ENCODE data around the gene ALDH3B1. TPM values are rescaled to one million over a fixed set of nuclear protein-coding genes. Genes with fewer than 3 reads are reported as not detected.
A peak's percentile ranks its signal among the peaks of the same experiment; 100 is the strongest.

Gene ALDH3B1
- total RNA-seq, 1 donor from 2014 or later: 1.7 TPM

GRCh38 chr11:68017980-68018729, 8.0 kb downstream of the ALDH3B1 start:
- H3K36me3 Mint-ChIP-seq: no peaks in the 10 kb centered on the region
- no peak for DNase-seq (ENCODE audit: extremely low spot score, unreplicated experiment)
- no peaks in the 10 kb centered on the region for H3K27me3 Mint-ChIP-seq
- H3K4me1 Mint-ChIP-seq (ENCODE audit: unreplicated experiment): peaks cover 29% of the 10 kb centered on the region
- H3K4me3 Mint-ChIP-seq: no peak overlapping the region
- TF ChIP-seq, protein P1, sequence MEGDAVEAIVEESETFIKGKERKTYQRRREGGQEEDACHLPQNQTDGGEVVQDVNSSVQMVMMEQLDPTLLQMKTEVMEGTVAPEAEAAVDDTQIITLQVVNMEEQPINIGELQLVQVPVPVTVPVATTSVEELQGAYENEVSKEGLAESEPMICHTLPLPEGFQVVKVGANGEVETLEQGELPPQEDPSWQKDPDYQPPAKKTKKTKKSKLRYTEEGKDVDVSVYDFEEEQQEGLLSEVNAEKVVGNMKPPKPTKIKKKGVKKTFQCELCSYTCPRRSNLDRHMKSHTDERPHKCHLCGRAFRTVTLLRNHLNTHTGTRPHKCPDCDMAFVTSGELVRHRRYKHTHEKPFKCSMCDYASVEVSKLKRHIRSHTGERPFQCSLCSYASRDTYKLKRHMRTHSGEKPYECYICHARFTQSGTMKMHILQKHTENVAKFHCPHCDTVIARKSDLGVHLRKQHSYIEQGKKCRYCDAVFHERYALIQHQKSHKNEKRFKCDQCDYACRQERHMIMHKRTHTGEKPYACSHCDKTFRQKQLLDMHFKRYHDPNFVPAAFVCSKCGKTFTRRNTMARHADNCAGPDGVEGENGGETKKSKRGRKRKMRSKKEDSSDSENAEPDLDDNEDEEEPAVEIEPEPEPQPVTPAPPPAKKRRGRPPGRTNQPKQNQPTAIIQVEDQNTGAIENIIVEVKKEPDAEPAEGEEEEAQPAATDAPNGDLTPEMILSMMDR (conservative IDR thresholded peaks at IDR 0.05): no peak
- no peaks in the 10 kb centered on the region for H3K9me3 Mint-ChIP-seq
- peak overlapping the region; percentile 27 for H3K27ac Mint-ChIP-seq

DNA sequence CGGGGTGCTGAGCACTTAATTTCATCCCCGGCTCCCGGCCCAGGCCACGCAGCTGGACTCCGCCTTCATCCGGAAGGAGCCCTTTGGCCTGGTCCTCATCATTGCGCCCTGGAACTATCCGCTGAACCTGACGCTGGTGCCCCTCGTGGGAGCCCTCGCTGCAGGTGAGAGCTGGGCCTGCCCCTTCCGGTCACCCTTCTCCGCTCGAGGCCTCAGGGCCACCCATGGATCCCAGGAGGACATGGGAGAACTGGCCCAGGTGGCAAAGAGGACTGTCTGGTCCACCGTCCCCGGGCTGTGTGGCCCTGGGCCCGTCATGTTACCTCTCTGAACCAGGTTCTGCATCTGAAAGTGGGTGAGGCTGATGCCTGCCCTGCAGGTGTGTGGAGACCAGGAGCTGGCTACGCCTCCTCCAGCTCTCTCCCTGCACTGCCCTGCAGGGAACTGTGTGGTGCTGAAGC, 8.6 kb downstream of the ALDH3B1 start:
- no peaks in the 10 kb centered on the region for H3K9me3 Mint-ChIP-seq
- TF ChIP-seq, protein P1 (conservative IDR thresholded peaks at IDR 0.05): no peak
- H3K27me3 Mint-ChIP-seq: no peaks in the 10 kb centered on the region
- H3K27ac Mint-ChIP-seq: no peak overlapping the region
- DNase-seq (ENCODE audit: extremely low spot score, unreplicated experiment): no peak
- H3K36me3 Mint-ChIP-seq: no peaks in the 10 kb centered on the region
- peaks cover 25% of the 10 kb centered on the region for H3K4me1 Mint-ChIP-seq (ENCODE audit: unreplicated experiment)
- no peak overlapping the region for H3K4me3 Mint-ChIP-seq

DNA sequence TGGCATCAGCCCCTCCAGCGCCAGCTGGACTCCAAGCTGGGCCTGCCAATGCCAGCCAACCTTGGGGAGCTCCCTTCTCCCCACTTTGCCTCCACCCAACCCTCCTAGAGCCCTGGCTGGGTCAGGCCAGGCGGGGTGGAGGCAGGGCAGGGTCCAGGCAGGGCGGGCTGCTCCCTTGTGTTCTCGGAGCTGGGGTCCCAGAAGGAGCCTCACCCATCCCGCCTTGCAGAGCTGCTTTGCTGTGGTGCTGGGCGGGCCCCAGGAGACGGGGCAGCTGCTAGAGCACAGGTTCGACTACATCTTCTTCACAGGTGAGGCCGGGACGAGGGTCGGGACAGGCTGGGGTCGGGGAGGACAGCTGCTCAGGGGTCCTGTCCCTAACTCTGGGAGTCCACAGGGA, 9.4 kb downstream of the ALDH3B1 start:
- Mint-ChIP-seq H3K4me3 (no peak overlapping the region), H3K27me3 (no peaks in the 10 kb centered on the region), H3K9me3 (no peaks in the 10 kb centered on the region), H3K4me1 (ENCODE audit: unreplicated experiment) (peaks cover 21% of the 10 kb centered on the region), H3K36me3 (peaks cover 2% of the 10 kb centered on the region), H3K27ac (no peak overlapping the region)
- DNase-seq (ENCODE audit: extremely low spot score, unreplicated experiment): no peak
- TF ChIP-seq, protein P1 (conservative IDR thresholded peaks at IDR 0.05): no peak

DNA sequence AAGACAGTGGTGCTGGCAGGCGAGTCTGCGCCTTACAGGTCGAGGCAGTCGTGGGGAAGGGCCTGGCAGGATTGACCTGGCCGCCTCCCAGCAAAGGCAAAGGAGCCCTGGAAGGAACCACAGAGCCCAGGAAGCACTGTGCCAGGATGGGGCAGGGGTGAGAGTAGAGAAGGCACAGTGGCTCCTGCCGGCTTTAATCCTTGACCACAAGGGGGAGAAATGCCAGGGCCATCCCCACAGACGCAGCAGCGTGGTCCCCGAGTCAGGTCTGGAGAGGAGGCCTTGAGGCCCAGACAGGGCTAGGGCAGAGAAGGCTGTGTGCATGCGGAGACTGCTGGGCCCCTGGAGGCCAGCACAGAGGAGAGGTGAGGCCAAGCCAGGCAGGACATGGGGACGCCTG, 10.4 kb downstream of the ALDH3B1 start:
- Mint-ChIP-seq H3K27ac (no peak overlapping the region), H3K9me3 (peaks cover 5% of the 10 kb centered on the region), H3K4me3 (no peak overlapping the region), H3K4me1 (ENCODE audit: unreplicated experiment) (peaks cover 21% of the 10 kb centered on the region), H3K36me3 (peaks cover 9% of the 10 kb centered on the region), H3K27me3 (no peaks in the 10 kb centered on the region)
- no peak for DNase-seq (ENCODE audit: extremely low spot score, unreplicated experiment)
- TF ChIP-seq, protein P1 (conservative IDR thresholded peaks at IDR 0.05): peak; percentile 59

- TF ChIP-seq, protein P1 (conservative IDR thresholded peaks at IDR 0.05): peak; percentile 46
- no peak overlapping the region for H3K4me3 Mint-ChIP-seq
- no peaks in the 10 kb centered on the region for H3K27me3 Mint-ChIP-seq
- peaks cover 5% of the 10 kb centered on the region for H3K9me3 Mint-ChIP-seq
- H3K4me1 Mint-ChIP-seq (ENCODE audit: unreplicated experiment): peaks cover 21% of the 10 kb centered on the region
- peaks cover 13% of the 10 kb centered on the region for H3K36me3 Mint-ChIP-seq
- no peak overlapping the region for H3K27ac Mint-ChIP-seq
- DNase-seq (ENCODE audit: extremely low spot score, unreplicated experiment): no peak
These were observed 11.2 kb downstream of the ALDH3B1 start for GRCh38 chr11:68021167-68021787.

Data from type B pancreatic cell (in vitro differentiated cells).